ENCODE data around the gene GAREM1.

The GAREM1 gene

GRCh38 chr18:32219431-32220018, 251.2 kb downstream of the GAREM1 start:
- in situ Hi-C loops (cut with HindIII; ENCODE audit: low sequenced_read_pairs), result no loop called here
- no peak overlapping the region for H3K4me3 ChIP-seq (ENCODE audit: low read depth, low read length)
- TF ChIP-seq CTCF (IDR thresholded peaks at IDR 0.05; ENCODE audit: low read depth, low read length, missing control alignments), result no peak
- DNase-seq (ENCODE audit: low read depth), result no peak

DNA sequence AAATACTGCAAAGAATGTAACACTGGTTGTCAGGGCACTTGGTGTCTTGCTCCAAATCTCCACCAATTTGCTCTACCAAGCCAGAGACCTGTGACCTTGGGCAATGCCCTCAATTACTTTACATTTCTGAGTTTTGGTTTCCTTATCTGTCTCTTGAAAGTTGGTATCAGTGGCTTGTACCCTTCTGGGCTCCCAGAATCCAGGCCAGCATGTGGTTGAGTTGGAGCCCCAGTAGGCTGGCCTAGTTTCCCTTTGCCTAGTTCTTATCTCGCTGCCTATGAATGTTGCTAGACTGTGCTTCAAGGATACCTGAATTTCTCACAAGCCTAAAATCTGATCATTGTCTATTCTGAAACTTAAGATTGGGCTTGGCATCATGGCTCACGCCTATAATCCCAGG, 254.3 kb downstream of the GAREM1 start:
- no peak overlapping the region for H3K4me3 ChIP-seq (ENCODE audit: low read depth, low read length)
- in situ Hi-C loops (cut with HindIII; ENCODE audit: low sequenced_read_pairs), result no loop called here
- TF ChIP-seq CTCF (IDR thresholded peaks at IDR 0.05; ENCODE audit: low read depth, low read length, missing control alignments), result no peak
- no peak for DNase-seq (ENCODE audit: low read depth)

DNA sequence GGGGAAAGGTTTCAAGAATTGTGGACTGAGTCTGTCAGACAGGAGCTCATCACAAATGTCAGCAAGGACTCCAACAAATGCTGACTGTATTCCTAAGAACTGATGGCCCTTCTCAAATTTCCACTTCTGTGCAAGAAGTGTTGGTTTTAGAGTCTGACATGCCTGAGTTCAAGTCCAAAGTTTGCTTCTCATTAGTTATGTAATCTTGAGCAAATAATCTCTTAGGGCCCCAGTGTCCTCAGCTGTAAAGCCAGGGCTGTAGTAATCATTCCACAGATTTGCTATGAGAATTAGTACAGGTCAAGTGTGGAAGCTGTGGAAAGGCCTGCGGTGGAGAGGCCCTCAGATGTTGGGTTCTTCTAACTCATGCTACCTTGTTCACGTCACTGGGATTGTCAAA, 257.0 kb downstream of the GAREM1 start:
- no peak for DNase-seq (ENCODE audit: low read depth)
- no peak for TF ChIP-seq CTCF (IDR thresholded peaks at IDR 0.05; ENCODE audit: low read depth, low read length, missing control alignments)
- no peak overlapping the region for H3K4me3 ChIP-seq (ENCODE audit: low read depth, low read length)
- in situ Hi-C loops (cut with HindIII; ENCODE audit: low sequenced_read_pairs), result no loop called here

Data from astrocyte of the cerebellum (primary cell).